Measurements from ENCODE around the gene FILIP1L.

FILIP1L gene

GRCh38 chr3:99879275-99879674, 235.0 kb downstream of the FILIP1L start:
- no peak for TF ChIP-seq CTCF (IDR thresholded peaks at IDR 0.05; ENCODE audit: low read depth, low read length)
- H3K27ac ChIP-seq: no peak overlapping the region
- no peak for DNase-seq
- peaks cover 15% of the 10 kb centered on the region for H3K36me3 ChIP-seq
- H3K9me3 ChIP-seq (ENCODE audit: severe bottlenecking): no peaks in the 10 kb centered on the region
- H3K4me3 ChIP-seq (ENCODE audit: low read depth, low read length): no peak overlapping the region
- H3K27me3 ChIP-seq (ENCODE audit: insufficient read depth, low read depth, severe bottlenecking): no peaks in the 10 kb centered on the region

GRCh38 chr3:99878005-99878404, 236.3 kb downstream of the FILIP1L start:
- DNase-seq: no peak
- no peak overlapping the region for H3K27ac ChIP-seq
- H3K27me3 ChIP-seq (ENCODE audit: insufficient read depth, low read depth, severe bottlenecking): no peaks in the 10 kb centered on the region
- peaks cover 26% of the 10 kb centered on the region for H3K36me3 ChIP-seq
- H3K9me3 ChIP-seq (ENCODE audit: severe bottlenecking): no peaks in the 10 kb centered on the region
- TF ChIP-seq CTCF (IDR thresholded peaks at IDR 0.05; ENCODE audit: low read depth, low read length): no peak
- no peak overlapping the region for H3K4me3 ChIP-seq (ENCODE audit: low read depth, low read length)

- H3K27me3 ChIP-seq (ENCODE audit: insufficient read depth, low read depth, severe bottlenecking): no peaks in the 10 kb centered on the region
- no peak for DNase-seq
- H3K27ac ChIP-seq: peak overlapping the region; percentile 92
- no peaks in the 10 kb centered on the region for H3K9me3 ChIP-seq (ENCODE audit: severe bottlenecking)
- TF ChIP-seq CTCF (IDR thresholded peaks at IDR 0.05; ENCODE audit: low read depth, low read length): no peak
- H3K36me3 ChIP-seq: peaks cover 35% of the 10 kb centered on the region
- H3K4me3 ChIP-seq (ENCODE audit: low read depth, low read length): peak overlapping the region; percentile 99
Measured at GRCh38 chr3:99877031-99877579, 237.2 kb downstream of the FILIP1L start.

GRCh38 chr3:99875929-99876841, 238.1 kb downstream of the FILIP1L start:
- DNase-seq: peak; percentile 82
- no peaks in the 10 kb centered on the region for H3K27me3 ChIP-seq (ENCODE audit: insufficient read depth, low read depth, severe bottlenecking)
- H3K27ac ChIP-seq: peak overlapping the region; percentile 92
- H3K36me3 ChIP-seq: peaks cover 45% of the 10 kb centered on the region
- no peak for TF ChIP-seq CTCF (IDR thresholded peaks at IDR 0.05; ENCODE audit: low read depth, low read length)
- peak overlapping the region; percentile 99 for H3K4me3 ChIP-seq (ENCODE audit: low read depth, low read length)
- no peaks in the 10 kb centered on the region for H3K9me3 ChIP-seq (ENCODE audit: severe bottlenecking)

- Histone ChIP-seq H3K27ac (peak overlapping the region; percentile 92), H3K9me3 (ENCODE audit: severe bottlenecking) (no peaks in the 10 kb centered on the region), H3K36me3 (peaks cover 51% of the 10 kb centered on the region), H3K27me3 (ENCODE audit: insufficient read depth, low read depth, severe bottlenecking) (no peaks in the 10 kb centered on the region), H3K4me3 (ENCODE audit: low read depth, low read length) (peak overlapping the region; percentile 99)
- no peak for TF ChIP-seq CTCF (IDR thresholded peaks at IDR 0.05; ENCODE audit: low read depth, low read length)
- no peak for DNase-seq
Measured at GRCh38 chr3:99875581-99875928, 238.7 kb downstream of the FILIP1L start.
